GF-D8 (cell line): ENCODE results near the gene SLC10A7.
"Not testable (repeated sequence)": the region's sequence is repeated elsewhere in the genome, so short reads cannot be mapped to it uniquely, and the experiment has no call there.

ENCODE experiments used
- DNase-seq: peaks from one replicate; lab custom pipeline; 2025; lab: John Stamatoyannopoulos, UW

SLC10A7 gene

DNA sequence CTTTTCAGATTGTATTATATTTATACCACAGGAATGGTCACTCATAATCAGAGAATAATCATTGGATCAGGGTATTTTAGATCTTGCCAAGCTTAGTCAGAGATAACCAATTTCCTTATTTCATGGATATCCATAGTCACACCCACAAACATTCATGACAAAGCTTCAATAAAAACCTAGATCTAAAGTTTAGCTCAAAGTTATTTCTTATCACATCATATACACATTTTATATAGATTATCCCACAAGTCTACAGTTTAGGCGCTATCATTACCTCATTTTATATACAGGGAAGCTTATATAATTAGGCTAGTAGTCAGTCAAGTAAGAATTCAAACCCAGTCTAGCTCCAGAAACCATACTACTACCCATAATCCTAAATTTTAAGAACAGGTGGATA is 82.3 kb downstream of the SLC10A7 start:
- DNase-seq, result no peak

DNA sequence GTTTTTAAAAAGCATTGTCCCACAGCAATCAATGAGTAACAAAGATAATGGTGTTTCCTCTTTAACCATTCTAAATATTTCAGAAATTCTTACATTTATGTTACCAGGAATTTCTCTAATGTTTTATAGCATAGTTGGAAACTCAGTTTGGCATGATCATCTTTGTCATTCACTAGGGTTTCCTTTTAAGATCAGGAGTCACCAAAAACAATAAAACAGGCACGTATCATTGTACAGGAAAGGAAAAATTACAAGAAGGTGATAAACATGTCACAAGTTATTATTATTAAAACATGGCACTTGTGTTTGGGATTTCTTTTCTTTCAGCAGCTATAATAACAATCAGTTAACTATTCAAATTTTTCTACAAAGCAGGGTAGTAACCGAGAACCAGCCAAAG is 84.0 kb downstream of the SLC10A7 start:
- DNase-seq, result no peak

GRCh38 chr4:146436423-146437162 is 85.1 kb downstream of the SLC10A7 start:
- no peak for DNase-seq

DNA sequence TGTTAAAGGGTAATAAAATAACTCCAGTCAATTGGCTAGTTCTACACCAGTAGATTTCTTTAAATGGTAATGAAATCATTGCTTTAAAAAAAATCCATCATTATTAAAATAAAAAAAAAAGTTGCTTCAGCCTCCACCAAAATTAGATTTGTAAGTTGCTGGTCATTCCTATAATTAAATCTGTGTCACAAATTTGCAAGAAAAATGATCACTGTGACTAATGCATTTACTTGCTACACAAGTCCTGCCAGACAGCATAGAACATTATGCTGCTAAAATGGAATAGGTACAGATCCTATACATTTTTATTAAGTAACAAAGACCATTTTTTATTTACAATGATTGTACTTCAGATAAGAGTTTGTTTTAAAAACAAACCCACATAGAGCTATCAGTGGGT is 85.8 kb downstream of the SLC10A7 start:
- no peak for DNase-seq

DNA sequence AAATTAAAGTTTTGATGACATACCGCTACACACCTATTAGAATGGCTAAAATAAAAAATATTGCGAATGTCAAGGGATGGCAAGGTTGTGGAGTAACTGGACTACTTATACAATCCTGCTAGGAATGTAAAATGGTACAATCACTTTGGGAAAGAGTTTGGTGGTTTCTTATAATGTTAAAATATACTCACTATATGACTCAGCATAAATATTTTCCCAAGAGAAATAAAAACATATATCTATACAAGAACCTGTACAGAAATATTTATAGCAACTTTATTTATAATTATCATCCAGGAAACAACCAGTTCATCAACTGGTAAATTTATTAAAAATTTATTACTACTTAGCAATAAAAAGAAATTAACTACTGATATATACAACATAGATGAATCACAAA is 89.7 kb downstream of the SLC10A7 start:
- no peak for DNase-seq

DNA sequence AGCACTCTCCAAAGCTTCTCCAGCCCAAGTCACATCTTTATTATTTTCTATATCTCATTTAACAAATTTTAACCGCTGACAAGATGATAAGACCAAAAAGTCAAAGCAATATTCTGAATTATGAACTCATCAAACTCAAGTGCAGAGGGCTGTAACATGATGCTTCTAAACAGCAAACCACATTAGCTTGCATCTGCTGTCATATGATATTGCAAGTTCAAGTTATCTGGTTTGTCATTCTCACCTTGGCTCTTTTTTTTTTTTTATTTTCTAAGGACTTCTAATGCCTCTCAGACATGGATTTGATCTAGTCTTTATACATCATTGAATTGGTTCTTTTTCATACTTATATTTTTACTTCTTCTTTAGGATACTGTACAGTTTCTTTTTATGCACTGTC is 93.4 kb downstream of the SLC10A7 start:
- no peak for DNase-seq

DNA sequence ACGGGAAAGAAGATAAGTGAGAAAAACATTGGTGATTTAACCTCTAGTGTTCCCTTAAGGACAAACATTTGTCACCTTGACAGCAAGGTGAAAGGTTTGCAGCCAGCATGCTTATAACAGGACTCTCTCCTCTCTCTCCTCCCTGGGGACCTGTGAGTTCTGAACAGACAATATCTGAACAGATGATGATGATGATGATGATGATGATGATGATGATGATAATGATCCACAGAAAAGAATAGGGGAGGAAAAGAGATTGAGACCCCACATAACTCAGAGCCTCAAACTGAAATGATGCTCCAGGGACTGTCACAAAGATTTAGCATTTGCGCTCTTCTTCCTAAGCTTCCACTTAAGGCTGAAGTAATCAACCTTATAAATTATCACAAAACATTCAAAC is 103.9 kb downstream of the SLC10A7 start:
- no peak for DNase-seq

- DNase-seq, result no peak
Measured at GRCh38 chr4:146415829-146416228, 105.9 kb downstream of the SLC10A7 start.

- no peak for DNase-seq
Measured at GRCh38 chr4:146407669-146408084, 114.1 kb downstream of the SLC10A7 start.

GRCh38 chr4:146407257-146407656 is 114.5 kb downstream of the SLC10A7 start:
- DNase-seq, result no peak

DNA sequence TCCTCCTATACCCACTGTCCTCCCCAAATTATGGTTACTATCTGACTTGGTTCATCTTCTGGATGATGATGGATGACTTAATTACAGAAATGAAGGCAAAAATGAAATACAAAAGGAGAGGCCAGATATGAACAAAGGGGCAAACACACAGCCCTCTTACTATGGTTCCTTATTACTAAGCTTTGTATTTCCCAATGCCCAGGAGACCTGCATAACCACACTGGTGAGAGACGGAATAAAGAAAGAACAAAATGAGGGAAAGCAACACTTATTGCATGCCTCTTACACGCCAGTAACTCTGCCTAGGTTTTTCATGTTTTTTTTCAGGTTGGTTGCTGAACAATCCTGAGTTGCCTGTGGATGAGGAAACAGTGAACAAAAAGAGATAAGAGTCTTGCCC is 120.5 kb downstream of the SLC10A7 start:
- DNase-seq, result no peak

DNA sequence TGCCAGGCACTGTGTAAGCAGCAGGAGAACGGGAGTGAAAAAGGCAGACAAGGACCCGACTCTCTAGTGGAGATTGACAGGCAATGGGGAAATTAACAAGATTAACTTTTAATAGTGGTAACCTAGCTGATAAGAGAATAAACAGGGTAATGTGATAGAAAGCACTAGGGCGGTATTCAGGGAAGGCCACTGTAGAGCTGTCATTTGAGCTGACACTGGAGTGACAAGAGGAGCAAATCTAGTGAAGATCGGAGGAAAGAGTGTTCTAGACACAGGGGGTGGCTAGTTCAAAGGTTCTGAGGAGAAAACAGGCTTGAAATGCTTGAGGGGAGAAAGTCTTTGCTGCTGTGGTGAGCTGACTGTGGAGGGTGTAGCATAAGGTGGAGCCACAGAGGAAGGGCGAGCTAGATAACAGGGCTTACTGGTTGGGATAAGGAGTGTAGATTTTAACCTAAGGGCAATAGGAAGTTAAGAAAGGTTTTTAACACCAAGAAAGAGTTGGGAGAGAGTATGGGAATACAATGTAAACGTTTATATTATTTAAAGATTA is 122.8 kb downstream of the SLC10A7 start:
- DNase-seq, result no peak

DNA sequence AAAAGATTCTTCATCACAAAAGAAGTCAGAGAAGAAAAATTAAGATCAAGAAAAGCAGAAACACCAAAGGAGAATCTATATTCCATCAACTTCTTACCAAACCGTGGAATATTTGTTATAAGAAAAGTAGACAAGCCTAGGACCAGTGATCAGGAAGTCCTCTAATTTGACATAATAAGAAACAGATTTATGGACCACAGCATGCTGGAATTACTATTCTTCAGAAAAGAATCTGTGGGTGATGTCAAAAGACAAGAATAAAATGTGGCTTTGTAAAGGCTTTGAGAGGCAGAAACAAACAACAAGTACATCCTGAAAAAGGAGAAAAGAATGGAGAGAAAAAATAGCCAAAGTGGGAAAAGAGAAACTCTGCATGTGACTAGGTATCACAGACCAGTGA is 123.3 kb downstream of the SLC10A7 start:
- DNase-seq, result no peak

DNA sequence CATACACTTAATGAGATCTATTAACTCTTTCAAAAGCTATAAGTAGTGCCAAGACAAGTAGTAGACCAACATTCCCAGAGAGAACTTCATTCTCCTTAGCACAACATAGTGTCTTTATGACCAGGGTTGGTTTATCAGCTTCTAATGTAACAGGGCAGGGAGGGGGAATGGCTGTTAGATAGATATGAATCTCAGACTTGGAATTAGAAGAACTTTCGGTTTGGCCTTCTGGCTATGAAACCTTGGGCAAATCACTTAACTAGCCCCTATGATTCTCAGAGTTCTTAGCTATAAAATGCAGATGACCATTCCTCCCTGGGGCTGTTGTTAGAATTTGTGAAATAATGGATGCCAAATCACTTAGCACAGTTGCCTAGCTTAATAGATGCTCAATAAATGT is 132.2 kb downstream of the SLC10A7 start:
- no peak for DNase-seq

GRCh38 chr4:146382194-146382593 is 139.5 kb downstream of the SLC10A7 start:
- no peak for DNase-seq

DNA sequence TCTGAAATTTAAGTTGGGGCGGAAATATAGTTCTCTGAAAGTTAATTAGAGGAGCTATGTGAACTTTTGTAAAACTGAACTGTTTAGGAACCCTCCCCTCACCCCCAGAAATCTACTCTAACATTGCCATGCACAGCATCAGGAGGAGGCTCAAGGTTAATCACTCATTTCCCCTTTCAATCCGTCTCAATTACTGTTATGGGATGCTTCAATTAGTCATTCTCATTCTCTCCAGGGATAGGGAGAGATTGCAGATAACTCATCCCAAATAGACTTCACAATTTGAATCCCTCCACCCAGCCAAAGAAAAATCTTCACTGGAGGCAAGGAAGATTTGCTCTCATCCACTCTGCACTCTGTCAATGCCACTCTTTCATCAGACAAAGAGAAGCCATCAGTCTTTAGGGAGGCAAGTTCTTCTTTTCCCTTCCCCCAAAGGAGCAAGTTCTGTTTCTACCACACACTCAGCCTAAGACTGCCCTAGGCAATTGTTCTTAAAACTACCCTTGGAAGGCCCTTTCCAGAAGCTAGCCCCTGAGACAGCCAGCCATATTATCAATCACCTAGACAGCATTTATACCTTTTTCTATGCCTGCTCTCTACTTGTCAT is 140.4 kb downstream of the SLC10A7 start:
- no peak for DNase-seq

GRCh38 chr4:146379744-146380143 is 142.0 kb downstream of the SLC10A7 start:
- no peak for DNase-seq

GRCh38 chr4:146371812-146372211 is 149.9 kb downstream of the SLC10A7 start:
- no peak for DNase-seq

GRCh38 chr4:146370841-146371240 is 150.9 kb downstream of the SLC10A7 start:
- no peak for DNase-seq

DNA sequence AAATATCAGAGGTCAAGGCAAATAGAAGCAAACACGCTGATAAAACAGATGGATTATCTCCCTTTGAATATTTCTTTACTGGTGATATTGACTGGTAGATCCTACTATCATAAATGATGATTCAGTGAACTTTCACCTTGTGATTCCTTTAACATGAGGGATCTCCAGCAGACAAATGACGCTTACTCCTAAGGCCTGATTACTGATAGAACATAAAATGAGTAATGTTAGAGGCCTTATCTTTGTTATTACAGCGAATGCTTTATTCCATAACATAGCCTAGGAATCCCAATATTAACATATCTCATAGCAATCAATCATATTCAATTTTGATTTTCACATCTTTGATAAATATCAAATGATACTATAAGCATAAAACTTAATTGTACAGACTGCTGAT is 152.3 kb downstream of the SLC10A7 start:
- no peak for DNase-seq

- no peak for DNase-seq
Measured at GRCh38 chr4:146368209-146368608, 153.5 kb downstream of the SLC10A7 start.

GRCh38 chr4:146367347-146367746 is 154.4 kb downstream of the SLC10A7 start:
- no peak for DNase-seq

GRCh38 chr4:146359771-146360170 is 162.0 kb downstream of the SLC10A7 start:
- no peak for DNase-seq

DNA sequence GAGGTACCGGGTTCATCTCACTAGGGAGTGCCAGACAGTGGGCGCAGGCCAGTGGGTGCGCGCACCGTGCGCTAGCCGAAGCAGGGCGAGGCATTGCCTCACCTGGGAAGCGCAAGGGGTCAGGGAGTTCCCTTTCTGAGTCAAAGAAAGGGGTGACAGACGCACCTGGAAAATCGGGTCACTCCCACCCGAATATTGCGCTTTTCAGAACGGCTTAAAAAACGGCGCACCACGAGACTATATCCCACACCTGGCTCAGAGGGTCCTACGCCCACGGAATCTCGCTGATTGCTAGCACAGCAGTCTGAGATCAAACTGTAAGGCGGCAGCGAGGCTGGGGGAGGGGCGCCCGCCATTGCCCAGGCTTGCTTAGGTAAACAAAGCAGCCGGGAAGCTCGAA is 171.6 kb downstream of the SLC10A7 start:
- not testable (repeated sequence) for DNase-seq
